ENCODE results near the gene ERFE. TPM values are rescaled to one million over a fixed set of nuclear protein-coding genes. Genes with fewer than 3 reads are reported as not detected.

ERFE gene
- polyA plus RNA-seq, 1 donor from 2014 or later: not detected

- no peaks in the 10 kb centered on the region for H3K79me2 ChIP-seq (replicated peaks; ENCODE audit: insufficient read depth, low read length)
- no peak overlapping the region for H3K4me3 ChIP-seq (ENCODE audit: low read length)
- H3K9ac ChIP-seq (ENCODE audit: low read length): no peak overlapping the region
- TF ChIP-seq RAD21 (conservative IDR thresholded peaks at IDR 0.05) (no peak), SMC3 (conservative IDR thresholded peaks at IDR 0.05; ENCODE audit: poor library complexity) (no peak), REST (IDR thresholded peaks at IDR 0.05; ENCODE audit: borderline replicate concordance) (no peak), TAF1 (IDR thresholded peaks at IDR 0.05; ENCODE audit: low read depth) (no peak), CTCF (IDR thresholded peaks at IDR 0.05; ENCODE audit: poor library complexity, severe bottlenecking) (no peak), EZH2 (IDR thresholded peaks at IDR 0.05; ENCODE audit: borderline replicate concordance, insufficient read depth, low read length, poor library complexity, severe bottlenecking) (no peak), EP300 (conservative IDR thresholded peaks at IDR 0.05; ENCODE audit: poor library complexity, severe bottlenecking) (no peak), MXI1 (conservative IDR thresholded peaks at IDR 0.05; ENCODE audit: poor library complexity, severe bottlenecking) (no peak), POLR2AphosphoS5 (IDR thresholded peaks at IDR 0.05) (no peak)
- H3K4me2 ChIP-seq (ENCODE audit: low read length): no peak overlapping the region
- H3K36me3 ChIP-seq (ENCODE audit: insufficient read depth, low read length): no peaks in the 10 kb centered on the region
- H3K9me2 ChIP-seq (ENCODE audit: insufficient read depth, low read length): no peaks in the 10 kb centered on the region
- H3K9me3 ChIP-seq (ENCODE audit: low read length): no peaks in the 10 kb centered on the region
- no peaks in the 10 kb centered on the region for H3F3A ChIP-seq (ENCODE audit: insufficient read depth, low read length, poor library complexity, severe bottlenecking)
- H3K27me3 ChIP-seq (ENCODE audit: insufficient read depth, low read depth, low read length): no peaks in the 10 kb centered on the region
- H4K20me1 ChIP-seq (ENCODE audit: insufficient read depth): no peaks in the 10 kb centered on the region
- no peak overlapping the region for H2AFZ ChIP-seq (ENCODE audit: low read depth, low read length)
- H3K27ac ChIP-seq (ENCODE audit: low read length): no peak overlapping the region
Measured at GRCh38 chr2:238174291-238174690, 15.5 kb downstream of the ERFE start.

- TF ChIP-seq POLR2AphosphoS5 (IDR thresholded peaks at IDR 0.05): no peak
- no peak for TF ChIP-seq MXI1 (conservative IDR thresholded peaks at IDR 0.05; ENCODE audit: poor library complexity, severe bottlenecking)
- no peak for TF ChIP-seq REST (IDR thresholded peaks at IDR 0.05; ENCODE audit: borderline replicate concordance)
- TF ChIP-seq SMC3 (conservative IDR thresholded peaks at IDR 0.05; ENCODE audit: poor library complexity): no peak
- no peak for TF ChIP-seq EZH2 (IDR thresholded peaks at IDR 0.05; ENCODE audit: borderline replicate concordance, insufficient read depth, low read length, poor library complexity, severe bottlenecking)
- TF ChIP-seq EP300 (conservative IDR thresholded peaks at IDR 0.05; ENCODE audit: poor library complexity, severe bottlenecking): no peak
- TF ChIP-seq CTCF (IDR thresholded peaks at IDR 0.05; ENCODE audit: poor library complexity, severe bottlenecking): no peak
- no peak for TF ChIP-seq TAF1 (IDR thresholded peaks at IDR 0.05; ENCODE audit: low read depth)
- TF ChIP-seq RAD21 (conservative IDR thresholded peaks at IDR 0.05): no peak
Measured at GRCh38 chr2:238174701-238175100, 15.9 kb downstream of the ERFE start.

More at GRCh38 chr2:238174701-238175100, 15.9 kb downstream of the ERFE start:
- H3F3A ChIP-seq (ENCODE audit: insufficient read depth, low read length, poor library complexity, severe bottlenecking): no peaks in the 10 kb centered on the region
- H3K9ac ChIP-seq (ENCODE audit: low read length): no peak overlapping the region
- no peak overlapping the region for H3K4me3 ChIP-seq (ENCODE audit: low read length)
- H3K9me3 ChIP-seq (ENCODE audit: low read length): no peaks in the 10 kb centered on the region
- H2AFZ ChIP-seq (ENCODE audit: low read depth, low read length): no peak overlapping the region
- no peaks in the 10 kb centered on the region for H3K36me3 ChIP-seq (ENCODE audit: insufficient read depth, low read length)
- H3K4me2 ChIP-seq (ENCODE audit: low read length): no peak overlapping the region
- H3K9me2 ChIP-seq (ENCODE audit: insufficient read depth, low read length): no peaks in the 10 kb centered on the region
- no peak overlapping the region for H3K27ac ChIP-seq (ENCODE audit: low read length)
- no peaks in the 10 kb centered on the region for H3K79me2 ChIP-seq (replicated peaks; ENCODE audit: insufficient read depth, low read length)
- H3K27me3 ChIP-seq (ENCODE audit: insufficient read depth, low read depth, low read length): no peaks in the 10 kb centered on the region
- no peaks in the 10 kb centered on the region for H4K20me1 ChIP-seq (ENCODE audit: insufficient read depth)

Measured in neural cell (in vitro differentiated cells).